SK-N-SH treated with all-trans-retinoic acid at 6 μM for 48 hours (cell line): ENCODE results near the gene RPP25L.

Experiments
- BACH2 ChIP-seq: fragments of 250-450 bp; sonication (Bioruptor Pico); IDR thresholded peaks from 2 replicates; pipeline ENCODE4 v1.9.0; 2021; ENCODE audit warnings: mild to moderate bottlenecking, borderline replicate concordance
- CREB5 ChIP-seq: fragments of 250-450 bp; sonication (Bioruptor Pico); IDR thresholded peaks from 2 replicates; pipeline ENCODE4 v1.5.1; 2020; ENCODE audit warnings: low read depth, mild to moderate bottlenecking, moderate library complexity
- ESRRG ChIP-seq: fragments of 250-450 bp; sonication (Bioruptor Pico); IDR thresholded peaks from 2 replicates; pipeline ENCODE4 v1.6.1; 2021; ENCODE audit warnings: mild to moderate bottlenecking
- OSR1 ChIP-seq: fragments of 250-450 bp; sonication (Bioruptor Pico); IDR thresholded peaks from 2 replicates; pipeline ENCODE4 v1.8.0; 2022; ENCODE audit warnings: moderate library complexity, mild to moderate bottlenecking, inconsistent platforms
- PATZ1 ChIP-seq: fragments of 250-450 bp; sonication (Bioruptor Pico); IDR thresholded peaks from 2 replicates; pipeline ENCODE4 v1.8.0; 2020; ENCODE audit warnings: mild to moderate bottlenecking, moderate library complexity, borderline replicate concordance
- POU6F1 ChIP-seq: fragments of 250-450 bp; sonication (Bioruptor Pico); IDR thresholded peaks from 2 replicates; pipeline ENCODE4 v1.8.0; 2021; ENCODE audit warnings: low read depth, mild to moderate bottlenecking, moderate library complexity, borderline replicate concordance
- PPARA ChIP-seq: fragments of 250-450 bp; sonication (Bioruptor Pico); IDR thresholded peaks from 2 replicates; pipeline ENCODE4 v1.5.0; 2020; ENCODE audit warnings: mild to moderate bottlenecking, borderline replicate concordance
- RARB ChIP-seq: fragments of 250-450 bp; sonication (Bioruptor Pico); IDR thresholded peaks from 2 replicates; pipeline ENCODE4 v1.8.0; 2021; ENCODE audit warnings: mild to moderate bottlenecking, moderate library complexity
- SNAI2 ChIP-seq: fragments of 250-450 bp; sonication (Bioruptor Pico); IDR thresholded peaks from 2 replicates; pipeline ENCODE4 v1.5.0; 2020; ENCODE audit warnings: mild to moderate bottlenecking, moderate library complexity
- TCF4 ChIP-seq: fragments of 250-450 bp; sonication (Bioruptor Pico); IDR thresholded peaks from 2 replicates; pipeline ENCODE4 v1.8.0; 2021; ENCODE audit warnings: mild to moderate bottlenecking, moderate library complexity, borderline replicate concordance
- ZFP3 ChIP-seq: fragments of 250-450 bp; sonication (Bioruptor Pico); IDR thresholded peaks from 2 replicates; pipeline ENCODE4 v1.5.0; 2020; ENCODE audit warnings: mild to moderate bottlenecking, moderate library complexity
- ZFP30 ChIP-seq: fragments of 450-650 bp; formaldehyde crosslinking; IDR thresholded peaks from 2 replicates; pipeline ENCODE4 v1.5.0; 2022; ENCODE audit warnings: mild to moderate bottlenecking, moderate library complexity
- ZNF565 ChIP-seq: fragments of 450-650 bp; formaldehyde crosslinking; conservative IDR thresholded peaks from 2 replicates; pipeline ENCODE4 v1.5.0; 2020; ENCODE audit warnings: low read depth, mild to moderate bottlenecking, moderate library complexity

GRCh38 chr9:34629491-34629808 is 17.6 kb upstream of the RPP25L start:
- TF ChIP-seq ZFP30 (CRISPR knock-in tag) (no peak), OSR1 (CRISPR knock-in tag) (no peak), PATZ1 (CRISPR knock-in tag) (no peak), TCF4 (no peak), SNAI2 (CRISPR knock-in tag) (no peak), ZNF565 (CRISPR knock-in tag) (no peak), PPARA (CRISPR knock-in tag) (no peak), BACH2 (CRISPR knock-in tag) (no peak), ZFP3 (CRISPR knock-in tag) (no peak), CREB5 (CRISPR knock-in tag) (no peak), RARB (CRISPR knock-in tag) (no peak), ESRRG (CRISPR knock-in tag) (no peak), POU6F1 (CRISPR knock-in tag) (no peak)
